OCI-LY7 (cell line): ENCODE measurements around the gene TNS3. TPM values are rescaled to one million over a fixed set of nuclear protein-coding genes. Genes with fewer than 3 reads are reported as not detected.

Experiments used
- BruUV-seq: library from RNA; stranded (reverse); fragments of 400-500 nt; replicated peaks from 2 replicates; lab custom pipeline; 2021; lab: Mats Ljungman, UMichigan
- CTCF ChIA-PET: fragments of 300-600 bp; sonication (Branson Sonifier 250); formaldehyde crosslinking; loops from one replicate; lab custom pipeline; 2022; ENCODE audit warnings: antibody characterized with exemption; ENCODE audit not compliant: unreplicated experiment; lab: Charles Lee
- POLR2A ChIA-PET: fragments of 300-600 bp; sonication (Branson Sonifier 250); formaldehyde crosslinking; loops from one replicate; lab custom pipeline; 2022; ENCODE audit warnings: antibody characterized with exemption; lab: Charles Lee
- DNase-seq: peaks from one replicate; pipeline ENCODE4 v3.0.0-alpha.2; 2015; ENCODE audit warnings: low spot score
- H2AFZ ChIP-seq: fragments of 200-600 bp; sonication (generic), shearing (Covaris generic); 2 replicates; pipeline ENCODE4 v1.6.1; 2014; ENCODE audit warnings: mild to moderate bottlenecking, antibody characterized with exemption, low read length, moderate library complexity
- H3K27ac ChIP-seq: fragments of 200-600 bp; sonication (generic); 2 replicates; pipeline ENCODE4 v1.5.1; 2014; ENCODE audit warnings: mixed run types, low read depth, mild to moderate bottlenecking, moderate library complexity, low read length, inconsistent platforms; ENCODE audit not compliant: poor library complexity, severe bottlenecking
- H3K36me3 ChIP-seq: fragments of 200-600 bp; sonication (generic); 2 replicates; pipeline ENCODE4 v1.6.1; 2014; ENCODE audit warnings: mild to moderate bottlenecking, antibody characterized with exemption, low read length, moderate library complexity, mixed read lengths; ENCODE audit not compliant: insufficient read depth
- H3K4me1 ChIP-seq: fragments of 200-600 bp; sonication (generic); 2 replicates; pipeline ENCODE4 v1.5.1; 2014; ENCODE audit warnings: mild to moderate bottlenecking, low read length; ENCODE audit not compliant: insufficient read depth, poor library complexity, severe bottlenecking
- H3K4me2 ChIP-seq: fragments of 200-600 bp; sonication (generic); 2 replicates; pipeline ENCODE4 v1.6.1; 2014; ENCODE audit warnings: mild to moderate bottlenecking, low read length
- H3K4me3 ChIP-seq: fragments of 200-600 bp; sonication (generic); 2 replicates; pipeline ENCODE4 v1.5.1; 2014; ENCODE audit warnings: mild to moderate bottlenecking, low read depth, low read length; ENCODE audit not compliant: poor library complexity, severe bottlenecking
- H3K79me2 ChIP-seq: fragments of 200-600 bp; sonication (generic); 2 replicates; pipeline ENCODE4 v1.6.1; 2016; ENCODE audit warnings: low read depth, mild to moderate bottlenecking, low read length, moderate library complexity, mixed read lengths; ENCODE audit not compliant: insufficient read depth
- H3K9me2 ChIP-seq: fragments of 200-600 bp; sonication (generic); 2 replicates; pipeline ENCODE4 v1.6.1; 2016; ENCODE audit warnings: mild to moderate bottlenecking, low read length, mixed read lengths; ENCODE audit not compliant: insufficient read depth
- H3K9me3 ChIP-seq: fragments of 200-600 bp; sonication (generic); 2 replicates; pipeline ENCODE4 v1.6.1; 2014; ENCODE audit warnings: mild to moderate bottlenecking, mixed run types, low read length, mixed read lengths
- H4K20me1 ChIP-seq: fragments of 200-600 bp; sonication (generic); 2 replicates; pipeline ENCODE4 v1.6.1; 2014; ENCODE audit warnings: mild to moderate bottlenecking, antibody characterized with exemption, low read length, moderate library complexity, mixed read lengths; ENCODE audit not compliant: insufficient read depth
- CTCF ChIP-seq: fragments of 200-600 bp; sonication (generic); conservative IDR thresholded peaks from 2 replicates; pipeline ENCODE4 v1.5.1; 2014; ENCODE audit warnings: mild to moderate bottlenecking, antibody characterized with exemption, low read length, moderate library complexity, mixed read lengths
- EZH2phosphoT487 ChIP-seq: fragments of 200-600 bp; sonication (generic); IDR thresholded peaks from 2 replicates; pipeline ENCODE4 v1.6.1; 2018; ENCODE audit warnings: low read depth, borderline replicate concordance, mild to moderate bottlenecking, mixed run types, antibody characterized with exemption, low read length, moderate library complexity, mixed read lengths
- intact Hi-C: fragments of 100-400 bp; cut with micrococcal nuclease; formaldehyde crosslinking; loops from one replicate; pipeline ENCODE4 v1.10.0; 2022; ENCODE audit not compliant: unreplicated experiment
- total RNA-seq, 2 experiments: library from RNA; depleted of rRNA in 1 of 2; stranded (reverse); fragments of >200 nt in 1 of 2; shearing (Covaris generic) in 1 of 2; gene quantifications; 2 replicates each; pipeline ENCODE4 v1.2.3, GENCODE V29; 2014 to 2022

Gene TNS3
- total RNA-seq, 2 experiments from 2014 or later = 9.5 to 42.1 TPM

GRCh38 chr7:47326220-47326619, 255.7 kb downstream of the TNS3 start:
- ChIA-PET CTCF (interaction anchor here (0.7 kb wide), 1 partner anchor 47 kb away, joined by 3 read pairs; no protein-coding TSS in a partner anchor), POLR2A (interaction anchor here (1.6 kb wide), 1 partner anchor 10 kb away, joined by 4 read pairs; no protein-coding TSS in a partner anchor)
- Histone ChIP-seq H3K4me1 (no peaks in the 10 kb centered on the region), H3K36me3 (no peaks in the 10 kb centered on the region), H3K27ac (no peak overlapping the region), H3K4me3 (no peak overlapping the region), H3K79me2 (no peaks in the 10 kb centered on the region), H4K20me1 (no peaks in the 10 kb centered on the region), H2AFZ (no peak overlapping the region), H3K4me2 (no peak overlapping the region), H3K9me2 (no peaks in the 10 kb centered on the region), H3K9me3 (no peaks in the 10 kb centered on the region)
- intact Hi-C loops = no loop called here
- no peak for DNase-seq
- BruUV-seq = no TSS peak
- TF ChIP-seq CTCF (no peak), EZH2phosphoT487 (no peak)

GRCh38 chr7:47325337-47325736, 256.6 kb downstream of the TNS3 start:
- no peaks in the 10 kb centered on the region for H3K36me3 ChIP-seq
- H3K27ac ChIP-seq = no peak overlapping the region
- no peaks in the 10 kb centered on the region for H3K9me3 ChIP-seq
- ChIA-PET CTCF (no interaction called here), POLR2A (interaction anchor here (1.4 to 1.6 kb wide), 2 partner anchors 11 to 34 kb away, joined by 4 read pairs; no protein-coding TSS in a partner anchor)
- H3K4me3 ChIP-seq = no peak overlapping the region
- intact Hi-C loops = no loop called here
- DNase-seq = no peak
- no peaks in the 10 kb centered on the region for H3K4me1 ChIP-seq
- H3K9me2 ChIP-seq = no peaks in the 10 kb centered on the region
- H4K20me1 ChIP-seq = no peaks in the 10 kb centered on the region
- H3K79me2 ChIP-seq = no peaks in the 10 kb centered on the region
- BruUV-seq = no TSS peak
- no peak for TF ChIP-seq EZH2phosphoT487
- TF ChIP-seq CTCF = no peak
- H3K4me2 ChIP-seq = no peak overlapping the region
- H2AFZ ChIP-seq = no peak overlapping the region

GRCh38 chr7:47323904-47324303, 258.0 kb downstream of the TNS3 start:
- H3K9me2 ChIP-seq = no peaks in the 10 kb centered on the region
- H3K79me2 ChIP-seq = no peaks in the 10 kb centered on the region
- H3K4me1 ChIP-seq = no peaks in the 10 kb centered on the region
- BruUV-seq = no TSS peak
- TF ChIP-seq EZH2phosphoT487 (no peak), CTCF (no peak)
- no peak overlapping the region for H3K27ac ChIP-seq
- no peaks in the 10 kb centered on the region for H3K36me3 ChIP-seq
- intact Hi-C loops = no loop called here
- CTCF ChIA-PET = no interaction called here
- no peak overlapping the region for H3K4me2 ChIP-seq
- H4K20me1 ChIP-seq = no peaks in the 10 kb centered on the region
- no peak overlapping the region for H3K4me3 ChIP-seq
- POLR2A ChIA-PET = interaction anchor here (1.4 kb wide), 1 partner anchor 33 kb away, joined by 4 read pairs; no protein-coding TSS in a partner anchor
- no peak overlapping the region for H2AFZ ChIP-seq
- DNase-seq = no peak
- H3K9me3 ChIP-seq = no peaks in the 10 kb centered on the region
